Measurements from ENCODE around the gene CXXC5.

DNA sequence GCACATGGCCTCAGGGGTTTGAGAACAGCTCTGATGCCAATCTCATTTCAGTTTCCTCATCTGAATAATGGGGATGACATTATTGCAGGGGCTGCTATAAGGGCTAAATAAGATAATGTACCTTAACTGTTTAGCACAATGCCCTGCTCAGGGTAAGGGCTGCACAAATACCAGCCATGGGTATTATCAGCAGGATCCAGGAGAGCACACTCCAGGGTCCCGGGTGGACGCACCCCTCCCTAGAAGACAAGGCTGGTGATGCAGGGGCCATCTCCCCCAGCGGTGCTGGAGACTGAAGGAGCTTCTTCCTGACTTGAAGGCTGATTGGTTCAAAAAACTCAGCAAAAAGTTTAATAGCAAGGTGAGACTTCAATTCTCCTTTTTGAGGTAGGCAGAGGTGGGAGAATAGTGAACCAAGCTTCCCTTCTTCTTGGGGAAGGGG lies 2.7 kb upstream of the CXXC5 start:
- TF ChIP-seq, protein P1, sequence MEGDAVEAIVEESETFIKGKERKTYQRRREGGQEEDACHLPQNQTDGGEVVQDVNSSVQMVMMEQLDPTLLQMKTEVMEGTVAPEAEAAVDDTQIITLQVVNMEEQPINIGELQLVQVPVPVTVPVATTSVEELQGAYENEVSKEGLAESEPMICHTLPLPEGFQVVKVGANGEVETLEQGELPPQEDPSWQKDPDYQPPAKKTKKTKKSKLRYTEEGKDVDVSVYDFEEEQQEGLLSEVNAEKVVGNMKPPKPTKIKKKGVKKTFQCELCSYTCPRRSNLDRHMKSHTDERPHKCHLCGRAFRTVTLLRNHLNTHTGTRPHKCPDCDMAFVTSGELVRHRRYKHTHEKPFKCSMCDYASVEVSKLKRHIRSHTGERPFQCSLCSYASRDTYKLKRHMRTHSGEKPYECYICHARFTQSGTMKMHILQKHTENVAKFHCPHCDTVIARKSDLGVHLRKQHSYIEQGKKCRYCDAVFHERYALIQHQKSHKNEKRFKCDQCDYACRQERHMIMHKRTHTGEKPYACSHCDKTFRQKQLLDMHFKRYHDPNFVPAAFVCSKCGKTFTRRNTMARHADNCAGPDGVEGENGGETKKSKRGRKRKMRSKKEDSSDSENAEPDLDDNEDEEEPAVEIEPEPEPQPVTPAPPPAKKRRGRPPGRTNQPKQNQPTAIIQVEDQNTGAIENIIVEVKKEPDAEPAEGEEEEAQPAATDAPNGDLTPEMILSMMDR (conservative IDR thresholded peaks at IDR 0.05 in 1 of 2, IDR thresholded peaks at IDR 0.05 in 1 of 2; ENCODE audit: low read depth in 1 of 2, low read length in 2 of 2), result no peak
- no peak for TF ChIP-seq EZH2 (IDR thresholded peaks at IDR 0.05; ENCODE audit: low read length, missing control alignments)
